PC-3 (cell line): ENCODE data around the gene CD9. TPM values are rescaled to one million over a fixed set of nuclear protein-coding genes. Genes with fewer than 3 reads are reported as not detected.
A peak's percentile ranks its signal among the peaks of the same experiment; 100 is the strongest.

Experiments used
- ATAC-seq: fragments of 200-7000 bp; cut with Tn5 transposase; 2 replicates; pipeline ENCODE4 v1.9.1; 2020; ENCODE audit warnings: mild to moderate bottlenecking, moderate library complexity
- BruUV-seq: library from RNA; stranded (reverse); fragments of 400-500 nt; replicated peaks from 2 replicates; lab custom pipeline; 2021; lab: Mats Ljungman, UMichigan
- CTCF ChIA-PET: fragments of 300-600 bp; sonication (Branson Sonifier 250); formaldehyde crosslinking; loops from one replicate; lab custom pipeline; 2022; ENCODE audit warnings: antibody characterized with exemption; lab: Charles Lee
- POLR2A ChIA-PET: fragments of 300-600 bp; sonication (Branson Sonifier 250); formaldehyde crosslinking; loops from one replicate; lab custom pipeline; 2022; ENCODE audit warnings: antibody characterized with exemption; ENCODE audit not compliant: unreplicated experiment; lab: Charles Lee
- DNase-seq: peaks from one replicate; pipeline ENCODE4 v3.0.0-alpha.2; 2015
- H2AFZ ChIP-seq: fragments of 300-600 bp; sonication (generic); 2 replicates; pipeline ENCODE4 v1.6.0; 2016; ENCODE audit warnings: antibody characterized with exemption, low read length
- H3F3A ChIP-seq: fragments of 300-600 bp; sonication (generic); one replicate; pipeline ENCODE4 v1.6.0; 2017; ENCODE audit warnings: antibody characterized with exemption, low read length, control low read depth, mild to moderate bottlenecking; ENCODE audit not compliant: unreplicated experiment
- H3K27ac ChIP-seq: fragments of 300-600 bp; sonication (generic); 2 replicates; pipeline ENCODE4 v1.5.1; 2016; ENCODE audit warnings: mild to moderate bottlenecking, low read length
- H3K27me3 ChIP-seq: fragments of 300-600 bp; sonication (generic); 2 replicates; pipeline ENCODE4 v1.6.1; 2016; ENCODE audit warnings: low read length, mixed read lengths
- H3K36me3 ChIP-seq: fragments of 300-600 bp; sonication (generic); 2 replicates; pipeline ENCODE4 v1.6.1; 2016; ENCODE audit warnings: low read depth, mixed run types, low read length, mixed read lengths
- H3K4me1 ChIP-seq: fragments of 300-600 bp; sonication (generic); 2 replicates; pipeline ENCODE4 v1.5.1; 2016; ENCODE audit warnings: low read length; ENCODE audit not compliant: insufficient read depth
- H3K4me2 ChIP-seq: fragments of 300-600 bp; sonication (generic); 2 replicates; pipeline ENCODE4 v1.6.0; 2016; ENCODE audit warnings: low read length
- H3K4me3 ChIP-seq: fragments of 300-600 bp; sonication (generic); 2 replicates; pipeline ENCODE4 v1.5.1; 2016; ENCODE audit warnings: mild to moderate bottlenecking, low read length, mixed read lengths
- H3K79me2 ChIP-seq: fragments of 300-600 bp; sonication (generic); 2 replicates; pipeline ENCODE4 v1.6.1; 2017; ENCODE audit warnings: low read length, mixed read lengths
- H3K9ac ChIP-seq: fragments of 300-600 bp; sonication (generic); 2 replicates; pipeline ENCODE4 v1.6.0; 2016; ENCODE audit warnings: mild to moderate bottlenecking, low read length
- H3K9me2 ChIP-seq: fragments of 300-600 bp; sonication (generic); replicated peaks from 2 replicates; pipeline ENCODE4 v1.6.1; 2016; ENCODE audit warnings: mixed run types, low read length, mixed read lengths
- H3K9me3 ChIP-seq: fragments of 300-600 bp; sonication (generic); 2 replicates; pipeline ENCODE4 v1.6.1; 2016; ENCODE audit warnings: low read length, mixed read lengths
- H4K20me1 ChIP-seq: fragments of 300-600 bp; sonication (generic); 2 replicates; pipeline ENCODE4 v1.6.1; 2016; ENCODE audit warnings: low read length, mixed read lengths
- CTCF ChIP-seq: fragments of 300-600 bp; sonication (generic); conservative IDR thresholded peaks from 2 replicates; pipeline ENCODE4 v1.5.1; 2017; ENCODE audit warnings: antibody characterized with exemption, low read depth, mild to moderate bottlenecking, low read length
- EZH2 ChIP-seq: fragments of 300-600 bp; sonication (generic); IDR thresholded peaks from one replicate; pipeline ENCODE4 v1.6.1; 2017; ENCODE audit warnings: antibody characterized with exemption, mild to moderate bottlenecking, low read length; ENCODE audit not compliant: unreplicated experiment
- EZH2phosphoT487 ChIP-seq: fragments of 300-600 bp; sonication (generic); IDR thresholded peaks from 2 replicates; pipeline ENCODE4 v1.6.1; 2018; ENCODE audit warnings: mild to moderate bottlenecking, antibody characterized with exemption, low read length, borderline replicate concordance
- intact Hi-C: fragments of 100-400 bp; cut with micrococcal nuclease; formaldehyde crosslinking; loops from 2 replicates; pipeline ENCODE4 v1.9.0; 2023
- total RNA-seq: library from RNA; depleted of rRNA; stranded (reverse); fragments of >200 nt; gene quantifications from 2 replicates; pipeline ENCODE4 v1.2.3, GENCODE V29; 2014

Gene CD9
- total RNA-seq, 1 experiment from 2014 or later = 174 TPM

GRCh38 chr12:6215932-6216494 lies 15.8 kb downstream of the CD9 start:
- peak overlapping the region; percentile 30; the same call in 1 of the 2 replicates for H3K4me3 ChIP-seq
- no peaks in the 10 kb centered on the region for H3K27me3 ChIP-seq
- DNase-seq = peak; percentile 96
- peaks cover 6% of the 10 kb centered on the region for H3F3A ChIP-seq
- peaks cover 91% of the 10 kb centered on the region for H3K79me2 ChIP-seq
- no TSS peak for BruUV-seq
- no peaks in the 10 kb centered on the region for H3K9me3 ChIP-seq
- H3K9me2 ChIP-seq = no peaks in the 10 kb centered on the region
- H3K36me3 ChIP-seq = peaks cover 9% of the 10 kb centered on the region; the same call in 1 of the 2 replicates
- ChIA-PET CTCF (interaction anchor here (1.6 kb wide), 1 partner anchor 62 kb away, joined by 6 read pairs; no protein-coding TSS in a partner anchor), POLR2A (no interaction called here)
- peak overlapping the region; percentile 99 for H3K27ac ChIP-seq
- TF ChIP-seq EZH2 = no peak
- TF ChIP-seq EZH2phosphoT487 = no peak
- no peak for TF ChIP-seq CTCF
- peak overlapping the region; percentile 82 for H3K9ac ChIP-seq
- peak; percentile 89 for ATAC-seq
- H3K4me2 ChIP-seq = peak overlapping the region; percentile 72
- intact Hi-C loops = loop anchor here (1.0 kb wide), 3 partner anchors 13 to 64 kb away; no protein-coding TSS in a partner anchor
- H2AFZ ChIP-seq = no peak overlapping the region
- H3K4me1 ChIP-seq = peaks cover 72% of the 10 kb centered on the region
- no peaks in the 10 kb centered on the region for H4K20me1 ChIP-seq

GRCh38 chr12:6216581-6216980 lies 16.4 kb downstream of the CD9 start:
- Histone ChIP-seq H3F3A (peaks cover 6% of the 10 kb centered on the region), H3K9me2 (no peaks in the 10 kb centered on the region), H3K27ac (peak overlapping the region; percentile 99), H3K4me3 (peak overlapping the region; percentile 27; the same call in 1 of the 2 replicates), H3K36me3 (peaks cover 9% of the 10 kb centered on the region; the same call in 1 of the 2 replicates), H3K79me2 (peaks cover 91% of the 10 kb centered on the region), H3K4me2 (peak overlapping the region; percentile 72), H4K20me1 (no peaks in the 10 kb centered on the region), H3K27me3 (no peaks in the 10 kb centered on the region), H3K9me3 (no peaks in the 10 kb centered on the region), H2AFZ (no peak overlapping the region), H3K9ac (peak overlapping the region; percentile 82), H3K4me1 (peaks cover 78% of the 10 kb centered on the region)
- intact Hi-C loops = loop anchor here (1.0 kb wide), 3 partner anchors 13 to 64 kb away; no protein-coding TSS in a partner anchor
- TF ChIP-seq EZH2phosphoT487 (no peak), EZH2 (no peak), CTCF (no peak)
- DNase-seq (no peak), ATAC-seq (no peak)
- POLR2A ChIA-PET = no interaction called here
- CTCF ChIA-PET = no interaction called here
- BruUV-seq = TSS peak; percentile 65

GRCh38 chr12:6218347-6218925 lies 18.2 kb downstream of the CD9 start:
- no peak overlapping the region for H2AFZ ChIP-seq
- TF ChIP-seq CTCF = no peak
- TF ChIP-seq EZH2phosphoT487 = no peak
- no peak for TF ChIP-seq EZH2
- no peaks in the 10 kb centered on the region for H3K9me2 ChIP-seq
- no peak for ATAC-seq
- peaks cover 6% of the 10 kb centered on the region; the same call in 1 of the 2 replicates for H3K36me3 ChIP-seq
- ChIA-PET POLR2A (no interaction called here), CTCF (no interaction called here)
- H3K4me1 ChIP-seq = peaks cover 83% of the 10 kb centered on the region
- BruUV-seq = no TSS peak
- no peak overlapping the region for H3K4me3 ChIP-seq
- H4K20me1 ChIP-seq = no peaks in the 10 kb centered on the region
- H3K9me3 ChIP-seq = no peaks in the 10 kb centered on the region
- DNase-seq = peak; percentile 40
- peak overlapping the region; percentile 44 for H3K4me2 ChIP-seq
- peaks cover 6% of the 10 kb centered on the region for H3F3A ChIP-seq
- H3K9ac ChIP-seq = peak overlapping the region; percentile 82
- H3K79me2 ChIP-seq = peaks cover 90% of the 10 kb centered on the region
- no peaks in the 10 kb centered on the region for H3K27me3 ChIP-seq
- H3K27ac ChIP-seq = peak overlapping the region; percentile 99
- intact Hi-C loops = no loop called here
